ENCODE data around the gene CCDC15. TPM values are rescaled to one million over a fixed set of nuclear protein-coding genes. Genes with fewer than 3 reads are reported as not detected.

Gene CCDC15
- total and polyA plus RNA-seq, 8 donors, result 0.31 to 15.6 (median 0.92) TPM

DNA sequence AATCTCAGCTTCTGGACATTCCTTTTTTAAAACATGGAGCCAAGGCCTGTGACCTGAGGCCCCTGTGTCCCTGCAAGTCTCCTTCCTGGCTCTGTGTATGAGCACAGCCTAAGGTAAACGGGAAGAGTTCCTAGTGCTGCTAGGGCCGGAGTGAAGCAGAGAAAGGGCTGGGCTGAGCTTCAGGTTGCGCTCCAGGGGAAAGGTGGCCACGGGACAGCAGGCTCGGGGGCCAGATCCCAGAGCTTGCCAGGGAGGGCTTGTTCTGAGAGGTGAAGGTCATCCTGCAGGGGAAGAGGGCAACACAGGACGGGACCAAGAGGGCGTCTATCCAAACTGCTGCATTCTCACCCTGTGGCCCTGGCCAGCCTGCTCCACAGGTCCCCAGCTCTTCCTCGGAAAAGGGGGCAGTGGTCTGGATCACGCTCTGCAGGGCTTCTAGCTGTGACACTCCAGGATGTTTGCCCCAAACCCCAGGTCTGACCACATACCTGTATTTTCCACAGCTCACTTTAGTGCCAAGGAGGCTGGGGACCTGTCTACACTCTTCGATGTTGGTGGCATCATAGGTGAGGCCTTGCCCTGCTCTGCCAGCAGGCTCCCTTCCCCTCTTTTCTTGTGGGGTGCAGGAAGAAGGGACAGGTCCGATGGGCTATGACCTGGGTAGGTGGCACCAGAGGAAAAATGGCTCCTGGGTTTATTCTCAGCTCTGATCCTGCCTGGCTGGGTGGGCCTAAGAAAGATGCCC lies 129.5 kb downstream of the CCDC15 start:
- Histone ChIP-seq H3K9me3 (no peaks in the 10 kb centered on the region), H3K4me3 (no peak overlapping the region), H3K27ac (no peak overlapping the region), H3K36me3 (no peaks in the 10 kb centered on the region), H3K4me1 (no peaks in the 10 kb centered on the region), H3K27me3 (peaks cover 0 to 27% (median 0%) of the 10 kb centered on the region in 3 donors)
- TF ChIP-seq POLR2A (IDR thresholded peaks at IDR 0.05) (no peak), EP300 (IDR thresholded peaks at IDR 0.05) (no peak), POLR2AphosphoS5 (IDR thresholded peaks at IDR 0.05) (no peak)
- TF ChIP-seq, protein P1, sequence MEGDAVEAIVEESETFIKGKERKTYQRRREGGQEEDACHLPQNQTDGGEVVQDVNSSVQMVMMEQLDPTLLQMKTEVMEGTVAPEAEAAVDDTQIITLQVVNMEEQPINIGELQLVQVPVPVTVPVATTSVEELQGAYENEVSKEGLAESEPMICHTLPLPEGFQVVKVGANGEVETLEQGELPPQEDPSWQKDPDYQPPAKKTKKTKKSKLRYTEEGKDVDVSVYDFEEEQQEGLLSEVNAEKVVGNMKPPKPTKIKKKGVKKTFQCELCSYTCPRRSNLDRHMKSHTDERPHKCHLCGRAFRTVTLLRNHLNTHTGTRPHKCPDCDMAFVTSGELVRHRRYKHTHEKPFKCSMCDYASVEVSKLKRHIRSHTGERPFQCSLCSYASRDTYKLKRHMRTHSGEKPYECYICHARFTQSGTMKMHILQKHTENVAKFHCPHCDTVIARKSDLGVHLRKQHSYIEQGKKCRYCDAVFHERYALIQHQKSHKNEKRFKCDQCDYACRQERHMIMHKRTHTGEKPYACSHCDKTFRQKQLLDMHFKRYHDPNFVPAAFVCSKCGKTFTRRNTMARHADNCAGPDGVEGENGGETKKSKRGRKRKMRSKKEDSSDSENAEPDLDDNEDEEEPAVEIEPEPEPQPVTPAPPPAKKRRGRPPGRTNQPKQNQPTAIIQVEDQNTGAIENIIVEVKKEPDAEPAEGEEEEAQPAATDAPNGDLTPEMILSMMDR (IDR thresholded peaks at IDR 0.05), result no peak
- WGBS, 5 donors, result 59 to 70% (median 60%) methylated on average over 11 of the region's 11 CpGs
- intact Hi-C loops (cut with DNase I; ENCODE audit: low total_unique reads), result no loop called here
- DNase-seq, result no peak

DNA sequence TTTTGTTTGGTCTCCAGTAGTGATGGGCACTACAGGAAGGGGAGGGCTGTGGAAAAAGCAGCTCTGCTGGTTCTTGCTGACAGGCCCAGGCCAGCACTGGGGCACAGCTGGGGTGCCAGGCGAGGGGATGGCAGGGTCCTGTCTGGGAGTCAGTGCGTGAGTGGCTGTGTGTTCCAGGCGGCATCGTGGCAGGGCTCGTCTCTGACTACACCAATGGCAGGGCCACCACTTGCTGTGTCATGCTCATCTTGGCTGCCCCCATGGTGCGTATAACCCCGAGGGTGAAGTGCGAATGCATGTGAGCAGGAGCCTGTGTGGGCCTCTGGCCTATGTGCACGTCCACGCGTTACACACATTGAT lies 130.0 kb downstream of the CCDC15 start:
- WGBS, 5 donors, result 94 to 97% (median 95%) methylated on average over 10 to 11 of the region's 11 CpGs
- DNase-seq, result no peak
- intact Hi-C loops (cut with DNase I; ENCODE audit: low total_unique reads), result no loop called here
- H3K27me3 ChIP-seq, result peaks cover 0 to 27% (median 0%) of the 10 kb centered on the region in 3 donors
- no peaks in the 10 kb centered on the region for H3K9me3 ChIP-seq
- TF ChIP-seq, protein P1 (IDR thresholded peaks at IDR 0.05), result no peak
- TF ChIP-seq POLR2A (IDR thresholded peaks at IDR 0.05), result no peak
- TF ChIP-seq POLR2AphosphoS5 (IDR thresholded peaks at IDR 0.05), result no peak
- no peak for TF ChIP-seq EP300 (IDR thresholded peaks at IDR 0.05)
- H3K4me1 ChIP-seq, result no peaks in the 10 kb centered on the region
- H3K27ac ChIP-seq, result no peak overlapping the region
- H3K4me3 ChIP-seq, result no peak overlapping the region
- H3K36me3 ChIP-seq, result no peaks in the 10 kb centered on the region

DNA sequence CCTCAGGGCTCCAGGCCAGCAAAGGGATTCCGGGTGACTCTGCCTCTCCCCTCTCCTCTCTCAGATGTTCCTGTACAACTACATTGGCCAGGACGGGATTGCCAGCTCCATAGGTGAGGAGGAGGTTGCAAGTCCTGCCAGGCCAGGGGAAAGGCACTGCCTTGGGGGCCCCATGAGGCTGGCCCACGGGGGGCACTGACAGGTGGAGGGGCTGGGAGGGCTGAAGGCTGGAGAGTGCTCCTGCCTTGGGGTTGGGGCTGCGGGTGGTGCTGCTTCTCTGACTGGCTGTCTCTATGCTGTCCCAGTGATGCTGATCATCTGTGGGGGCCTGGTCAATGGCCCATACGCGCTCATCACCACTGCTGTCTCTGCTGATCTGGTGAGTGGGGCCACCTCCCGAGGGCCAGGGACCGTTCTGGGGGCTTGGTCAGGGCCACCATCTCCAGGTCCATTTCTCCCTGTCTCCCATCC lies 130.8 kb downstream of the CCDC15 start:
- Histone ChIP-seq H3K4me1 (no peaks in the 10 kb centered on the region), H3K27me3 (peaks cover 0 to 27% (median 0%) of the 10 kb centered on the region in 3 donors), H3K36me3 (no peaks in the 10 kb centered on the region), H3K27ac (no peak overlapping the region), H3K4me3 (no peak overlapping the region), H3K9me3 (no peaks in the 10 kb centered on the region)
- 71 to 91% (median 84%) methylated on average over 3 to 8 of the region's 8 CpGs for whole genome bisulfite sequencing, 5 donors
- TF ChIP-seq POLR2A (IDR thresholded peaks at IDR 0.05) (no peak), EP300 (IDR thresholded peaks at IDR 0.05) (no peak), POLR2AphosphoS5 (IDR thresholded peaks at IDR 0.05) (no peak)
- TF ChIP-seq, protein P1 (IDR thresholded peaks at IDR 0.05), result no peak
- intact Hi-C loops (cut with DNase I; ENCODE audit: low total_unique reads), result no loop called here
- no peak for DNase-seq

DNA sequence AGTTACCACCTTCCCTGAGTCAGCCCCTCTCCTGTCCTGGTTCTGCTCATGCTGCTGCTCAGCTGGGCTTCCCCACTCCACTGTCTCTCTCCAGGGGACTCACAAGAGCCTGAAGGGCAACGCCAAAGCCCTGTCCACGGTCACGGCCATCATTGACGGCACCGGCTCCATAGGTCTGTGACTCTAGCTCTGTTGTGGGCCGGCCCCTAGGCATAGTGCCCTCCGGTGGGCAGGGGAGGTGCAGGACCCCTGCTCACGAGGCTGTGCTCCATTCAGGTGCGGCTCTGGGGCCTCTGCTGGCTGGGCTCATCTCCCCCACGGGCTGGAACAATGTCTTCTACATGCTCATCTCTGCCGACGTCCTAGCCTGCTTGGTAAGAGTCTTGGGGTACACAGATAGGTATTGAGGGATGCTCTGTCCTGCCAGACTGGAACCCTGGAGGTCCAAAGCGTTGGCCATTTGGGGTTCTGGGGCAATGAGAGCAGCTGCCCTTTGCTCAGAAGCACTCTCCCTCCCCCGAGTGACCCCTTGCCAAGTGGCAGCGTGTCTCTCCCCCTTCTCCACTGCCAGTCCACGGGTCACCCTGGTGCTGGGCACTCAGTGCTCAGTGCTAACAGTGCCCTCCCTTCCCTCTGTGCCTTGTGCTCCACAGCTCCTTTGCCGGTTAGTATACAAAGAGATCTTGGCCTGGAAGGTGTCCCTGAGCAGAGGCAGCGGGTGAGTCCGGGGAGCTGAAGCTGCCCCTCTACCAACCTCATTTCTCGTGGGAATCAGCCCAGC lies 131.5 kb downstream of the CCDC15 start:
- TF ChIP-seq, protein P1 (IDR thresholded peaks at IDR 0.05), result no peak
- no peak for TF ChIP-seq POLR2AphosphoS5 (IDR thresholded peaks at IDR 0.05)
- no peak for TF ChIP-seq EP300 (IDR thresholded peaks at IDR 0.05)
- TF ChIP-seq POLR2A (IDR thresholded peaks at IDR 0.05), result no peak
- 83 to 94% (median 84%) methylated on average over 11 to 20 of the region's 20 CpGs for WGBS, 5 donors
- Histone ChIP-seq H3K27ac (no peak overlapping the region), H3K9me3 (no peaks in the 10 kb centered on the region), H3K4me3 (no peak overlapping the region), H3K4me1 (no peaks in the 10 kb centered on the region), H3K27me3 (peaks cover 0 to 27% (median 0%) of the 10 kb centered on the region in 3 donors), H3K36me3 (no peaks in the 10 kb centered on the region)
- no peak for DNase-seq
- intact Hi-C loops (cut with DNase I; ENCODE audit: low total_unique reads), result no loop called here

All from stomach (tissue), 9 donors.